Endothelial cell of umbilical vein (primary cell): ENCODE data around the gene CACNB1.
A peak's percentile ranks its signal among the peaks of the same experiment; 100 is the strongest.

ENCODE experiments used
- EZH2 ChIP-seq: IDR thresholded peaks from 2 replicates; pipeline ENCODE4 v1.6.1; 2012; ENCODE audit warnings: borderline replicate concordance, low read depth, mild to moderate bottlenecking, moderate library complexity, low read length, inconsistent platforms; ENCODE audit not compliant: severe bottlenecking
- FOS ChIP-seq: IDR thresholded peaks from 2 replicates; pipeline ENCODE4 v1.6.1; 2011; ENCODE audit warnings: mild to moderate bottlenecking, low read length, moderate library complexity, borderline replicate concordance; ENCODE audit not compliant: insufficient read depth
- GATA2 ChIP-seq: IDR thresholded peaks from 2 replicates; pipeline ENCODE4 v1.7.0; 2011; ENCODE audit warnings: low read depth, mild to moderate bottlenecking, moderate library complexity, mixed read lengths, low read length; ENCODE audit not compliant: insufficient read length, insufficient read depth
- JUN ChIP-seq: IDR thresholded peaks from 2 replicates; pipeline ENCODE4 v1.6.1; 2011; ENCODE audit warnings: borderline replicate concordance, low read depth; ENCODE audit not compliant: insufficient read length, insufficient read depth
- MYC ChIP-seq: IDR thresholded peaks from one replicate; pipeline ENCODE4 v1.6.1; 2011; ENCODE audit warnings: mild to moderate bottlenecking, low read depth, low read length
- POLR2A ChIP-seq: IDR thresholded peaks from 2 replicates; pipeline ENCODE4 v1.6.1; 2012; ENCODE audit warnings: low read depth, mild to moderate bottlenecking, control low read depth, low read length
- POLR2AphosphoS5 ChIP-seq: IDR thresholded peaks from 2 replicates; pipeline ENCODE4 v1.6.1; 2012; ENCODE audit warnings: low read depth, mild to moderate bottlenecking, control low read depth, low read length, moderate library complexity; ENCODE audit not compliant: insufficient read depth
- TF ChIP-seq, protein P1 (sequence below), 2 donors: IDR thresholded peaks; 1 replicate in 1 of 2; 2 replicates in 1 of 2; pipeline ENCODE4 v1.5.1; 2011; ENCODE audit warnings: low read length in 2 of 2, mild to moderate bottlenecking in 2 of 2, moderate library complexity in 2 of 2, control low read depth in 1 of 2, inconsistent platforms in 1 of 2, low read depth in 1 of 2; ENCODE audit not compliant: insufficient read depth in 1 of 2; ENCODE audit errors: extremely low read depth in 1 of 2
- TF ChIP-seq, protein P2 (sequence below): IDR thresholded peaks from 2 replicates; pipeline ENCODE4 v1.6.1; 2011; ENCODE audit not compliant: insufficient read depth, insufficient read length

DNA sequence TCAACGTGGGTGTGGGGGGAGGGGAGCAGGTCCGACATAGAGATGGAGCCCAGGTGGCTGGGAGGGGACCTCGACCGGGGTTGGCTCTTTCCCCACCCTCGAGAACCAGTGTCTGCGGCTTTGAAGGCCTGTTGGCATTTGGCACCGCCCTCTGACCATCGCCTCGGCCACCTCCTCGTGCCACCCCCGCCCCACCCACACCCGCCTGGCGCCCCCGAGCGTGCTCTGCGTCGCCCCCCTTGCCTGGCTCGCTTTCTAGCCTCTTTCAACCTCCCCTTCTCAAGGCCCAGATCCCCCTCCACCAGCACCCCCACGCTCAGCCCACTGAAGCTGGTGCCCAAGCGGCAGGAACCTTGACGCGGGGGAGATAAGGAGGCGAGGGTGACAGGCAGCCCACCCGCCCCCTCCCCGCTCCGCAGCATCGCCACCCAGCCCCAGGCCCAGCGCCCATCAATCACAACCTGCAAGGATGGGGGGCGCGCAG, 619 bp downstream of the CACNB1 start:
- TF ChIP-seq POLR2A (no peak), EZH2 (no peak), MYC (peak; percentile 51), JUN (no peak), POLR2AphosphoS5 (no peak), GATA2 (no peak), FOS (no peak)
- TF ChIP-seq, protein P1, sequence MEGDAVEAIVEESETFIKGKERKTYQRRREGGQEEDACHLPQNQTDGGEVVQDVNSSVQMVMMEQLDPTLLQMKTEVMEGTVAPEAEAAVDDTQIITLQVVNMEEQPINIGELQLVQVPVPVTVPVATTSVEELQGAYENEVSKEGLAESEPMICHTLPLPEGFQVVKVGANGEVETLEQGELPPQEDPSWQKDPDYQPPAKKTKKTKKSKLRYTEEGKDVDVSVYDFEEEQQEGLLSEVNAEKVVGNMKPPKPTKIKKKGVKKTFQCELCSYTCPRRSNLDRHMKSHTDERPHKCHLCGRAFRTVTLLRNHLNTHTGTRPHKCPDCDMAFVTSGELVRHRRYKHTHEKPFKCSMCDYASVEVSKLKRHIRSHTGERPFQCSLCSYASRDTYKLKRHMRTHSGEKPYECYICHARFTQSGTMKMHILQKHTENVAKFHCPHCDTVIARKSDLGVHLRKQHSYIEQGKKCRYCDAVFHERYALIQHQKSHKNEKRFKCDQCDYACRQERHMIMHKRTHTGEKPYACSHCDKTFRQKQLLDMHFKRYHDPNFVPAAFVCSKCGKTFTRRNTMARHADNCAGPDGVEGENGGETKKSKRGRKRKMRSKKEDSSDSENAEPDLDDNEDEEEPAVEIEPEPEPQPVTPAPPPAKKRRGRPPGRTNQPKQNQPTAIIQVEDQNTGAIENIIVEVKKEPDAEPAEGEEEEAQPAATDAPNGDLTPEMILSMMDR (IDR thresholded peaks at IDR 0.05; ENCODE audit: extremely low read depth in 1 of 2, insufficient read depth in 1 of 2, low read depth in 1 of 2, low read length in 2 of 2) = no peak
- TF ChIP-seq, protein P2, sequence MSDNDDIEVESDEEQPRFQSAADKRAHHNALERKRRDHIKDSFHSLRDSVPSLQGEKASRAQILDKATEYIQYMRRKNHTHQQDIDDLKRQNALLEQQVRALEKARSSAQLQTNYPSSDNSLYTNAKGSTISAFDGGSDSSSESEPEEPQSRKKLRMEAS = no peak
